Embryonic facial prominence (tissue), 1 donor: ENCODE data around the gene PSMD2.
"Not testable (repeated sequence)": the region's sequence is repeated elsewhere in the genome, so short reads cannot be mapped to it uniquely, and the experiment has no call there.

Experiments
- DNase-seq: peaks from one replicate; pipeline ENCODE4 v3.0.0-alpha.2; 2016; ENCODE audit errors: extremely low spot score

The PSMD2 gene

DNA sequence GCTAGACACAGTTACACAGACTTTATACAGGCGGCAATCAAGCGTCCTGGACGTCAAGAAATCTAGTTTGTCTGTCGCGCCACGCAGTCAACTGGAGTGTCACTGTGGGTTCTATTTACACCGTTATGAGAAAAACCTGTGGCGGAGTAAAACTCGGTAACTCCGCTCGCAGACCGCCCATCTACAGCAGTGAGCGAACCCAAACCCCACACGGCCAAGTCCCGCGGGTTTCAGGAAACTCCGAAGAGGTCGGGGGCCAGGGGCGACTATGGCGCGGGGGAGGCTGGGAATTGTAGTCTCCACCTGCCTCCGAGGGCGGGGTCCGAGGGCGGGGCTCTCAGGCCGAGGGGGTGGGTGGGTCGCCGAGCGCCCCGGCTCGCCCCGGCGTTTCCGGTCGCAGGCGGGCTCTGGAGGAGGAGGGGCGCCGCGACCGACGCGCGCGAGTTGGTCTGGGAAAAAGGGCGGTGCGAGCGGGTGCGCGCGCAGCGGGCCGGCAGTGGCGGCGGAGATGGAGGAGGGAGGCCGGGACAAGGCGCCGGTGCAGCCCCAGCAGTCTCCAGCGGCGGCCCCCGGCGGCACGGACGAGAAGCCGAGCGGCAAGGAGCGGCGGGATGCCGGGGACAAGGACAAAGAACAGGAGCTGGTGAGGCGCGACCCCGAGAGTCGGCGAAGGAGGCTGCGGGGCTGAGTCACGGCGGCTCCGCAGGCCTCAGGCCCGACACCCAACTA is at the start of gene PSMD2:
PSMD2 (plus strand) TSS at position 483 of the 729 bp plus-strand sequence; CDS start at position 509, 26 bp downstream.
- peak; percentile 92 for DNase-seq

DNA sequence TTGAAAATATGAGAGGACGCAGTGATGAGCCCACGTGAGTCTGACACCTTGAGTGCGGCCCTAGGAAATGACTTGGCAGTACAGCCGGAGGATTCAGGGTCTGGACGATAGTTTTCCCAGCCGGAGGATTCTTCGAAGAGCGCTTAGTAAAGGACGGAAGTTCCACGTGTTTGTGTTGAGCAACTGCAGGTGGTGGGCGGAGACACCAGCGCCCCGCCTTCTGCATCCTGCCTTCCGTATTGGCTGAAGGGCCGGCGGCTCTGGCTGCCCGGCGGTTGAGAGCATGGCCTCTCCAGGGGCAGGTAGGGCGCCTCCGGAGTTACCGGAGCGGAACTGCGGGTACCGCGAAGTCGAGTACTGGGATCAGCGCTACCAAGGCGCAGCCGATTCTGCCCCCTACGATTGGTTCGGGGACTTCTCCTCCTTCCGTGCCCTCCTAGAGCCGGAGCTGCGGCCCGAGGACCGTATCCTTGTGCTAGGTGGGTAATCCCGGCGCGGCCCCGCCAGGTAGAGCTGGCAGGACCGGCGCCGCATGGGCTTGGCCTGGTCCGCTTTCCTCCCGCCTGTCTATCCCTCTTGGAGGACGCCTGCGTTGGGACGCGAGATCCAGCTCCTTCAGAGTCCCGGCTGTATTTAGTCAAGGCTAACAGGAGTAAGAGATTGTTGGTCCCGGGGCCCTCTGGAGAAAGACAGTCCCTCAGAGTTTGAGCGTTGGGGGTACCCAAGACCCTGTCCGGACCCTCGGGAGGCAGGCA is 49.5 kb upstream of the PSMD2 start, which contains the start of gene EEF1AKMT4:
EEF1AKMT4 (plus strand) TSS at position 261 of the 755 bp plus-strand sequence; CDS start at position 284, 23 bp downstream.
- DNase-seq = peak; percentile 95

DNA sequence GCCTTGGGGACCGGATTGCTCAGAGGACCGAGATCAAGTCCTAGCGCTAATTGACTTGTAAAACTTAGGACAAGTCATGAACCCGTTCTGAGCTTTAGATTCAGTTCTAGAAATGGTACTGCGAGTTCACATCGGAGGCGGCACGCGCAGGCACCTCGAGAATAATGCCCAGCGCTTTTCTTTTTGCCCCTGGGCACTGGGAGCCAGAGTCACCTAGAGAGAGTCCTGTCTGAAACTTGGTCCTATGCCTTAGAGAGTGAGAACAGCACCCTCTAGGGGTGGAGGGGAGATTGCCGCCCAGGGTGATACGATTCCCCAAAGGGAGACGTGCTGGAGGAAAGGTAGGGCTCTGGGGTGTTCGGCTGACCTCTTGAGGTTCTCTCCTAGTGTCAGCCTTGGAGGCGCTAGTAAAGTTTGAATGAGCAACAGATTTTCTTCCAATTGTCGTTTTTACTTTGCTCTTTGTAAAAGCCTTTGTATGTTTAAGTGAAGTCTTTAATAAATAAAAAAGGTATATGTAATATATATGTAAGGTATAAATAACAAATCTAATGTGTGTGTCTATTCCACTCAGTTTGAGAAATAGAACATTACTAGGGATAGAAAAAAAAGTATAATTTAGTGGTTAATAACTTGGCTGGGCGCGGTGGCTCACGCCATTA is 48.7 kb upstream of the PSMD2 start:
- no peak for DNase-seq

DNA sequence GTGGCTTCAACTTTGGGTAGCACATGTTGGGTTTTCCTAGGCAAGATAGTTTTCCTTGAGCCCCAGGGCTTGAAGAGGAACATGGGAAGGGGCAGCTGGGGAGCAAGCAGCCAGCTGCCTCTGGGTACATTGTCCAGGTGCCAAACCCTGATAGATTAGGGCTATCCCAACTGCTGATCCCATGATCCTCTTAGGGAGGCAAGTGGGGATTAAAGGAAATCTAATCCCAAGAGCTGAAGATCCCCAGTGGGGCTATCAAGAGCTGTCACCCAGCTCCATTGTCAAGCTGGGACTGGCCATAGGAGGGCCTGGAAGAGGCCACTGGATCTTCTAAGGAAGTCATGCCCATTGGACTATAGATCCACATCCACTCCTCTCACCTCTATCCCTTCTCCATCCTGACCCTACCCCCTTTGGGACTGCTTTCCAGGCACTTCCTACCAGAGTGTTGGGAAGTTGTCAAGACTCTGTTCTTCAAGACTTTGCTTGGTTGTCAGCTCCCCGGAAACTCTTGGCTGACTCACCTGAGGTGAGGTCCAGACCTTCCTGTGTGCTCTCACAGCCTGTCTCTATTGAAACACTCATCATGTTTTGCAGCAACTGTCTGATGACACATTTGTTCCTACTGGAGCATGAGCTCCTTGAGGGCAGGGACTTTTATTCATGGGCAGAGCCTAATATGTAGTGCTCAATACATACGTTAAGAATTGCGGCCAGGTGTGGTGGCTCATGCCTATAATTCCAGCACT is 43.6 kb upstream of the PSMD2 start:
- no peak for DNase-seq

DNA sequence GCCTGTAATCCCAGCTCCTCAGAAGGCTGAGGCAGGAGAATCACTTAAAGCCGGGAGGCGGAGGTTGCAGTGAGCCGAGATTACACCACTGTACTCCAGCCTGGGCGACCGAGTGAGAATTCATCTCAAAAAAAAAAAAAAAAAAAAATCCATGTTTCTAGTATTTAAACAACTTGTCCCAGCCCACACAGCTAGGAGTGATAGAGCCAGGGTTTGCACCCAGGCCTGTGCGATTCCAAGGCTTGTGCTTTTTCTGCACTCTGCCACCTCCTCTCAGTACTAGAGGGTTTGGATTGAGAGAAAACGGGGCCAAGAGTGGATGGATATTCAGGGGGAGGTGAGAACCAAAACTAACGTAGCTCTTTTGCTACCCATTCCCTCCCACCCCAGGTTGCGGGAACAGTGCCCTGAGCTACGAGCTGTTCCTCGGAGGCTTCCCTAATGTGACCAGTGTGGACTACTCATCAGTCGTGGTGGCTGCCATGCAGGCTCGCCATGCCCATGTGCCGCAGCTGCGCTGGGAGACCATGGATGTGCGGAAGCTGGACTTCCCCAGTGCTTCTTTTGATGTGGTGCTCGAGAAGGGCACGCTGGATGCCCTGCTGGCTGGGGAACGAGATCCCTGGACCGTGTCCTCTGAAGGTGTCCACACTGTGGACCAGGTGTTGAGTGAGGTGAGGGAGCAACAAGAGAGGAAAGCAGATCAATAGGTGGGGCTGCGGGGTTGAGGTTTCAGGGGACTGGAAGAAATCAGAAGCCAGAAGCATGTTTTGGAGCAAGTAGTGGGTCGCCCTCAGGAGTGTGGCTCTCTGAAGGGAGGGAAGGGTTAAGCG is 41.7 kb upstream of the PSMD2 start:
- no peak for DNase-seq

DNA sequence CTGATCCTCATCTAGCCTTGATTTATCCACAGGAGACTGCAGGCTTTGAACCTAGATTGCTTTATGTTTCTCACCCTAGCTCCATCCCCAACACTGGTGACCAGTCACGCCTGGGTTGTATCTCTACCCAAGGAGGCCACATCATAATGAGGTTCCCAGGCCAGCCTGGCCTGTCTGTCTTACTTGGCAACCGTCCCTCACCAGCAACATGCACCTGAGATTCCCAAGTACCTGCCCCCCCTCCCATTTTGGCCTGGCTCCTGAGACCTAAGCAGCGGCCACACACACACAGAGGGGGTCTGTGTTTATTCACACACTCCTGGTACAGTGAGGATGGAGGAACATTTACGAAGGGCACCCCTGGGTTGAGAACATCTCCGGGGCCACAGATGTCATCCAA is 40.1 kb upstream of the PSMD2 start:
- no peak for DNase-seq

DNA sequence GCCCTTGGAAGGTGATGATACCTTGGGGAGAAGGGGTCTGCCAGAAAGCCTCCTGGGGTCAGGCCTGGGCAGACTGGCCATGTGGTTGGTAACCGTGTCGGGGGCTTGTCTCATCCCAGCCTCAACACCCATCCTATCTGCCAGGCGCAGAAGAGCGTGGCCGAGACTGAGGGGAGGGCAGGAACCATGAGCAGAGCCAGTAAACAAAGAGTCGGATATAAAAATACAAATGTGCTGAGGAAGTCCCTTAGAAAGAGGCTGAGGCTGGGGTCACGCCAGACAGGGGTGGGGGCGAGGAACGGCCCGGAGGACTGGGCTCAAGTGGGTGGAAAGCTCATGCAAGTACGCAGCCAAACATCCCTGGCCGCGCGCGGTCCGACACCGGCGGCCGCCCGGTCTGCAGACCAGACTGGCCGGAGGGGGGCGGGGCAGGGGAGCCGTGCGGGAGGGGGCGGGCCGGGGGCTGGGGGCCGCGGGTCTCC is 39.6 kb upstream of the PSMD2 start:
- DNase-seq = no peak

DNA sequence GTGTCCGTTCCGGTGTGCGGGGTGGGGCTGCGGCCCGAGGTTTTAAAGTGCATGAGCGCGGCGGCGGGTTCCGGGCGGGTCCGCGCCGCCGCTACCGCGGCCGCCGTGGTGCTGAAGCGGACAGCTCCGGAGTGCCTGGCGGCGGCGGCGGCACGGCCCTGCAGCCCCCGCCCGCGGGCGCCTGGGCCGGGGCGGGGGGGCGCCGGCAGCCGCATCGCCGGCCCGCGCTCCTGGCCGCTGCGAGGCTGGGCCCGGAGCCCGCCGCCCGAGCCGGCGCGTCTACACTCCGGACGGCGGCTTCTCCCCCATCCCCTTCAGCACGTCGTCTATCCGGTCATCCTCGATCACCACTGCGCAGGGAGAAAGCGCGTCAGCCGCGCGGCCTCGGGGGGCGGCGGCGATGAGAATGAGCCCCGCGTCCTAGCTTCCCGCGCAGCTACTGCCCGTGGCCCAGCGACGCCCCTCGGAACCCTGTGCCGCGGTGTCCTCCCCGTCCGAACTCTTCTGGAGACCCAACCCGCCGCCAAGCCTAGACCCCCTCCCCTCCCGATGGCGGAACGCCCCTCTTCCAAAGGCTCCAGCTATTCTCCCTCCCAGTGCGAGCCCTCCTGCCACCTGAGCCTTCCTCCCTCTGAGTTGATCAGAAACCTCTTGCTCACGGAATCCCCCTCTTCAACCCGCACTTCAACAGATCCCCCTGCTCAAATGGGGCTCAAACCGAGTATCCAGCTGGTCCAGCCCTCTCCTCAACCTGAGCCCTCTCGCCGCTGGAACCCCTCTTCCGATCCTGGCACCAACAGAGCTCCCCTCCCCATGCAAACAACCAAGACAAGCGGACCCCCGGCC is 38.9 kb upstream of the PSMD2 start:
- no peak for DNase-seq

DNA sequence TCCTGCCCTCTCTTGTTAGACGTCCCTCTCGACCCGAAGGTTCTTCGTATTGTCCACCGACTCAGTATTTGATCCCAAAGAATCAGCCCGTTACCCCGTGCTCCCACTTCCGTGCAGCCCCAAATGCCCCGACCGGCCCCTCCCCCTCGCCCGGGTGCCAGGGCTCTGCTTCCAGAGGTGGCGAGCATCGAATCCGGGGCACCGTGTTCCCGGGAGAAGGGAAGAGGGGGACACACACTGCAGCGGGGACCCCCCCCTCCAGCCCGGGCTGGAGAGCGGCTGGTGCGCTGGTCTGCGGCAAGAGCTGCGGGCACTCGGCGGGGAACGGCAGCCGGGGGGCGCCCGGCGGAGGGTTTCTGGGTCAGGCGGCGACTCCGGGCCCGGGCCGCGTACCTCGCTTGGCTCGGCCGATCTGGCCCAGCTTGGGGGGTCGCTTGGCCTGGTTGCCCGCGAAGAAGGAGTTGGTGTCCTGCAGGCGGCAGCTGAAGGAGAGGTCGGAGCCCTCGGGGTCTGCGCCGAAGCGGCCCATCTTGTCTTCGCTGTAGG is 38.2 kb upstream of the PSMD2 start:
- no peak for DNase-seq

DNA sequence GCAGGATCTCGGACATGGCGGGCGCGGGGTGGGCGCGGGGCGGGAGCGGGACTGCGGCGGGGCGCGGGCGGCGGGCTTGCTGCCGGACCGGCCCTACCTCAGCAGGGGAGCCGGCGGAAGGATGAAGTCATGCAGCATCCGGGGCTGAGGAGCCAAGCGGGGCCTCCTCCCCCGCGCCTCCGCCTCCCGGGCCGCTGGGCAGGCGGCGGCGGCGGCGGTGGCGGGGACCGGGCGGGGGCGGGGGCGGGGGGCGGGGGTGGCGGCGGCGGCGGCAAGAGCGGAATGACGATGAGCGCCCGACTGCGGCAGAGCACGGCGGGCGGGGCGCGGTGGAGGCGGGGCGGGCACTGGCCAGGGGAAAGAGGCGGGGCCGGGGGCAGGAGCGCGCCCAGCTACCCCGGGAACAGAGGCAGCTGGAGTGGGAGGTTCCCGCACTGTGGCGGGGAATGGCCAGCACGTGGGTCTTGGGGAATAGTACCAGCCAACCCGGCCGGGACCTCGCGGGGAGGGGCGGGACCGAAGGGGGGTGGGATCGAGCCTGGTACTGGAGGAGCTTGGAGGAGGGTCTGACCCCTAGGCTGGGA is 37.7 kb upstream of the PSMD2 start, which contains the start of gene CAMK2N2:
CAMK2N2 (minus strand) TSS at position 284 of the 584 bp plus-strand sequence; CDS start at position 16, 268 bp downstream.
- no peak for DNase-seq

DNA sequence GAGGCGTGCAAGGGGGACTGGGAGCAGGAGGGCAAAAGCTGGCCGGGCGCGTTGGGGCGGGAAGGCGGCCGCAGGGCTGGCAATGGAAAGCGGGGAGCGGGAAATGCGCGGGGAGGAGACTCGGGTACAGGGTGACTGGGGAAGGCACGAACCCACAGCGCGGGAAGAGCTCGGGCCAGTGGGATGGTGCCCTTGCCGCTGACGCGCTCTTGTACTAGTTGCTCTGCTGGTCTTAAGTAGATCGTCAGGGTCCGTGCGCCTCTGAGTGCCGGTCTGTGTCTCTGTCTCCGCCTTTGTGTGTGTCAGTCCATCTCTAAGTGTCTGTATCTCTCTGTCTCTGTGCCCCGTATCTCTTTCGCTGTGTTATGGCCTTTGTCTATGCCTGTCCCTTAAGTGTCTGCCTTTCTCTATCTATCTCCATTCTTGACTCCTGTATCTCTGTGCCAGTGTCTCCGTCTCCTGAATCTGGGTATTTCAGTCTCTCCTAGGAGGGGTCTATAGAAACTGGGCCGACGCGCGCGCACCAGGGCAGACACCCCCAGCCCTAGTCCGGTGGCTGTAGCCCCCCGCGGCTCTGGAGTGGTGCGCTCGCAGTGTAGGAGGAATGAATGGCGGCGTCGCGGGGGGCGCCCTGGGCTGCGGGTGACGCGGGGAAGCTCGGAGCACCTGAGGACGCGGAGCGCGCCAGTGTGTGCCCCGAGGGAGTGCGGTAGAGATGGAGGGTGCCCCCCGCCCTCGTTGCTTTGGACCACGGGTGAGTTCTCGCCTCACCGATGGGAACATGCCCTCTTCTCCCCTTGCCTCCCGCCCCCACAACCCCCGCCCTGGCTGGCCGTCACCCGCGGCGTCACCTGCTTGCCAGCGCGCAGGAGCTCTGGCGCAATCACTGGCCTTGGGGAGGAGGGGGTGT is 36.9 kb upstream of the PSMD2 start:
- no peak for DNase-seq

DNA sequence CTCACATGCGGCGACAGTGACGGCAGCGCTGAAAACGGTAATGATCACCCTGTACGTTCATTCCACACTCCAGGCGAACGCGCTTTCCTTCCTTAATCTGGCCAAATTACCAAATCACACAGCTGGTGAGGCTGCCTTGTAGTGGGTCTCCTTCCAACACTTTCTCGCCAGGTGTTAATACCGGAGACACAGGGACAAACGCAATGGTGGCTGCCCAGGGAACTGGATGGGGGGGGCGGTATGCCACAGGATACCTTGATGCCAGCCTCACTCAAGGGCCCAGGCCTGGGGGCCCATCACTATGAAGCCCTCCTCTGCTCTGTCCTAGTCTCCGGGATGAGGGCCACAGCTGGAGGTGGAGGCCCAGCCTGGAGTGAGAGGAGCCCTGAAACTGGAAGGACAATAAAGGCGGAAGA is 36.3 kb upstream of the PSMD2 start:
- DNase-seq = no peak

DNA sequence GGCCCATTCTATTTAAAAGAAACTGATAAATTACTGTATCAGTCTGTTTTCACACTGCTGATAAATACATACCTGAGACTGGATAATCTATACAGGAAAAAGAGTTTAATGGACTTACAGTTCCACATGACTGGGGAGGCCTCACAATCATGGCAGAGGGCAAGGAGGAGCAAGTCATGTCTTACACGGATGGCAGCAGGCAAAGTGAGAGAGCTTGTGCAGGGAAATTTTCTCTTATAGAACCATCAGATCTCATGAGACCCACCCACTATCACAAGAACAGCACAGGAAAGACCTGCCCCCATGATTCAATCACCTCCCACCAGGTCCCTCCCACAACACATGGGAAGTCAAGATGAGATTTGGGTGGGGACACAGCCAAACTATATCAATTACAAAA is 31.8 kb upstream of the PSMD2 start:
- DNase-seq = not testable (repeated sequence)

DNA sequence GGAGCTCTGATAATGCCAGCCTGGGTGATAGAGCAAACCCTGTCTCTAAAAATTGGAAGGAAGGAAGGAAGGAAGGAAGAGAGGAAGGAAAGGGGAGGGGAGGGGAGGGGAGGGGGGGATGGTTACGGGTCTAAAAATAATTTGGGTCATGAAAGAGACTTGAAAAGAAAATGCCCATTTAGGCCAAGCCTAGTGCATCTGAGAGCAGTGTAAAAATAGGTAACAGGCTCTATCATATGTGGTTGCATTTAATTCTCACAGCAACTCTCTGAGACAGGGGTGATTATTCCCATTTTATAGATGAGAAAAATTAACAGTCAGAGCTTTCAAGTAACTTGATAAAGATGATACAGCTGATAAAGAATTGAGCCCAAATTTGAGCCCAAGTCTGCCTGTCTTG is 26.8 kb upstream of the PSMD2 start:
- DNase-seq = no peak

DNA sequence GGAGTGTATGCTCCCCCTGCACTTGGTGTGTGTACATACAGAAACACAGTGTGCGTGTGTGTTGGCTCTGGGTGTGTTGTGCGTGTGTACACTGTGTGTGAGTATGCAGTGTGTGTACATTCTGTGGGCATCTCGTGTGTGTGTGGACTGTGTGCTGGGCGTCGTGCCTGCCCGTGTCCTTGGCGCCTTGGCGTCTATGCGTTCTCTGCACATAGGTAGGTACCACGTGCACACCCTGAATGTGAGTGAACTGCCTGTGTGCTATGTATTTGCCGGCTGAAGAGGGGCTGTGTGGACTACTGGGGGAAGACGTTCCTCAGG is 23.7 kb upstream of the PSMD2 start:
- DNase-seq = no peak

DNA sequence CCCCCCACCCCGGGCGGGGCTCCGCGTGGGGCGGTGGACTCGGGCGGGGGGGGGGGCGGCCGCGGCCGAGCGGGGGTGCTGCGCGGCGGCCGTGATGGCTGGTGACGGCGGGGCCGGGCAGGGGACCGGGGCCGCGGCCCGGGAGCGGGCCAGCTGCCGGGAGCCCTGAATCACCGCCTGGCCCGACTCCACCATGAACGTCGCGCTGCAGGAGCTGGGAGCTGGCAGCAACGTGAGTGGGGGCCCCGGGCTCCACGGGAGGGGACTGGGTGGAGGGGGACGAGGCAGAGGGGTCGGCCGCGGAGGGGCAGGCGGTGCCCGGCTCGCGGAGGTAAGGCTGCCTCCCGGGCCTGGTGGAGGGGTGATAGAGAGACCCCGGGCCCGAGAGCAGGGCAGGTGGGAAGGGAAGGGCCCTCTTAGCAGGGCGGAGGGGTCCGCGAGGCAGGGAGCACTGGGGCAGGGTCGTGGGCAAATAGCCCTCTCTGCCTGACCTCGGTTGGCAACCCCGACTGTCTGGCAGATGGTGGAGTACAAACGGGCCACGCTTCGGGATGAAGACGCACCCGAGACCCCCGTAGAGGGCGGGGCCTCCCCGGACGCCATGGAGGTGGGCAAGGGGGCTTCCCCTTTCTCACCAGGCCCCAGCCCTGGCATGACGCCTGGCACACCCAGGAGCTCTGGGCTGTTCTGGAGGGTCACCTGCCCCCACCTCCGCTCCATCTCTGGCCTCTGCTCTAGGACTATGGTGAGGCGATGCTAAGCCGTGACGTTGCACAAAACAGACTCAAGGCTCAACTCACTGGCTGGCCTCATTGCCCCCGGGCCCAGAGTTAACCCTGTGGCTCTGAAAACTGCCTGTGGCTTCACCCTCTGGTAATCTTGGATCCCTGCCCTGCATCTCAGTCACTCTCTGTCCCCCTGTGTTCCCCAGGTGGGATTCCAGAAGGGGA is 22.8 kb upstream of the PSMD2 start, which contains the start of gene ECE2:
ECE2 (plus strand) TSS at position 62 of the 950 bp plus-strand sequence; CDS start at position 194, 132 bp downstream.
- DNase-seq = no peak

DNA sequence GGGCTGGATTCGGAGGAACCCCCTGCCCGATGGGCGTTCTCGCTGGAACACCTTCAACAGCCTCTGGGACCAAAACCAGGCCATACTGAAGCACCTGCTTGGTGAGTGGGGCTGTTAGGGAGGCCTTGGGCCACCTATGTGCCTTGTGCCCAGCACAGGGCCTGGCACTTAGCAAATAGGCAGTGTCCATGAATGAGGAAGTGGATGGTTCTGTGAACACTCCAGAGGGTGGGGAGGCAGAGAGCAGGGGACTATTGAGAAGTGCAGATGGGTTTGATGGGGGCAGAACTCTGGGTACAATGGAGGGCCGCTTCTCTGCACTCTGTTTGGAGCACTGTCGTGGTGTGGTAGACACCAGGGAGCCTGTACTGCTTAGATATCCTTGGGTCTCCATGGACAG is 21.7 kb upstream of the PSMD2 start:
- no peak for DNase-seq
